ENCODE data around the gene ERN1.
"Not testable (repeated sequence)": the region's sequence is repeated elsewhere in the genome, so short reads cannot be mapped to it uniquely, and the experiment has no call there.

The ERN1 gene

DNA sequence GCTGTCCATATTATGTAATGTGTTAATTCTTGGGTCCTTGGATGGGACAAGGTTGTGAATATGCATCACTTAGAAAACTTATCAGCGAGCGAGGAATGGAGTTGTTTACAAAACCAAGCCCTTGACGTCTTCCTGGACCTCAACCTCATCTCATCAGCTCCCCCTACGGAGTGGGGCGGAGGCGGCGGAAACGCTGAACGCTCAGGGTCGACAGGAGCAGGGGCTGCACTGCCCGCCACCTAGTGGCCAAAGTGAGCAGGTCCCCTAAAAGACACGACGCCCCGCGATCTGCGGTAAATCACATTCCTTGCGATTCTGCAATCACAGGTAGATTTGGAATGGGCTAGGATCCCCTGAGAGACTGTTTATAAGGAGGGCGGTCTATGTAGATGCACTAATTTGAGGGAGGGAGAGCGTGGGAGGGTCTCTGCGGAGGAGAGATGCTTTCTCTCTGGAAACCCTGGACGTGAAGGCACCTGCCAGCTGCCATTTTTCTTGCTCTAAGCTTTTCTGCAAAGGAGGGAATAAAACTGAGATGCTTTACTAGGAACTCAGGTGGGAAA lies 104.1 kb downstream of the ERN1 start:
- peak; percentile 43 for DNase-seq (ENCODE audit: low read depth)

DNA sequence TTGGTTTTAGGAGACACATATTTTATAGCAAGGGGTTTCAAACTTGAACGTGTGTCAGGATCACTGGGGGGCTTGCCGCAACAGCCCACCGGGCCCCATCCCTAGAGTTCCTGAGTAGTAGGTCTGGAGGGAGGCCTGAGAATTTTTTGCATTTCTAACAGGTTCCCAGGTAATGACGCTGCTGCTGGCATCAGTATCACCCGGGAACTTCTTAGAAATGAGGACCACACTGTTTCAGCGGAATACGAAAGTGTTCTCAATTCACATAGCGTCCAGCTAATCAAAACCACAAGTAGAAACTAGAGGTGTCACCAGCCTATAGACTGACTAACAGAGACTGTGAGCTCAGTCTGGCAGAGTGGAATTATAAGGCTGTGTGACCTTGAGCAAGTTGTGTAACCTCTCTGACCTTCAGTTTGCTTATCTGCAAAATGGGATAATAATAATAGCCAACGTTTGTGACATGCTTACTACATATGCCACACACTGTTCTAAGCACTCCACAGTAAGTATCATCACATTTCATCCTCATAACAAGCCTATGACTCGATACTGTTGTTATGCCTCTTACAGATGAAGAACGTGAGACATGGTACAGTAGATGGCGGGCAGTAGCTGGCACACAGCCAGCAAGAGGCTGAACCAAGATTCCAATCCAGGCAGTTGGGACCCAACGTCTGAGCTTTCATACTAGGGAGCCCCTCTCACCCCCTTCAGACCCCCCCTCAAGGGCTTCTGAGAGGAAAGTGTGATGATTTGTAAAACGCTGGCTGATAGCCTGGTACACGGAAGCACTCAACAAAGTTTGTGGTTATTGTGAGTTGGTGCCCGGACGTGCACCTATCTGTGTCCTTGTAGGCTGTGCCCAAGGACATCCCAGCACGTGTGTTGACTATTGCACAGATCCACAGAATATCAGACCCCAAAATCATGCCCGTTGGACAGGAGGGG lies 104.9 kb downstream of the ERN1 start:
- DNase-seq (ENCODE audit: low read depth): no peak

DNA sequence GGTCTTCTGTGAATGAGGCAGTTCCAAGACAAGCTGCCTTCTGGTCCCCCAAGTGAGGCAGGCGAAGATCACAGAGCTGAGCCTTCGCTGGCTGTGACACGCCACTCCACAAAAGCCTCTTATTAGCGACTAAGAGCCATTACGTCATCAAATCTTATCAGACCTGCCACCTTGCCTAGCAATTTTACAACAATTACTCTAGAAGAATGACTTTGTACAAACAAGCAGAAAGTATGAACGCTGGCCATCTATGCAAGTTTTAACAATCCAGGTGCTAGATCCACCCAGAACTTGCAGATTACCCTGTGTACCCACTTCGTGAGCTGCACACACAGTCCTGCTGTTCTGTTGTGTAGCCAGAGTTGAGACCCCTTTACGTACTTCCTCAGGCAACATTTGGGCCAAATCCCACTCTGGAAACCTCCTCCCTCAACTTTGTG lies 105.7 kb downstream of the ERN1 start:
- DNase-seq (ENCODE audit: low read depth): no peak

DNA sequence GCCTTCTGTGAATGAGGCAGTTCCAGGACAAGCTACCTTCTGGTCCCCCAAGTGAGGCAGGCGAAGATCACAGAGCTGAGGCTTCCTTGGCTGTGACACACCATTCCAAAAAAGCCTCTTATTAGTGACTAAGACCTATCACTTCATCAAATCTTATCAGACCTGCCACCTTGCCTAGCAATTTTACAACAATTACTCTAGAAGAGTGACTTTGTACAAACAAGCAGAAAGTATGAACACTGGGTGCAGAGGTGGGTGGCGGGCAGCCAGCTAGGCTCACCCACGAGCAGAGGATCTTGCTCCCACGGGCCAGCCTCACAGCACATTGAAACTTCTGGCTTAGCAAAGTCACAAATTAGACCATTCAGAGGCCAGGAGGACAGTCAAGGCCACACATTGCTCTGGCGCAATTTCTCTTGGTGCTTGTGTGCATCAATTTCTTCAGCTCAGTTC lies 107.3 kb downstream of the ERN1 start:
- DNase-seq (ENCODE audit: low read depth): no peak

DNA sequence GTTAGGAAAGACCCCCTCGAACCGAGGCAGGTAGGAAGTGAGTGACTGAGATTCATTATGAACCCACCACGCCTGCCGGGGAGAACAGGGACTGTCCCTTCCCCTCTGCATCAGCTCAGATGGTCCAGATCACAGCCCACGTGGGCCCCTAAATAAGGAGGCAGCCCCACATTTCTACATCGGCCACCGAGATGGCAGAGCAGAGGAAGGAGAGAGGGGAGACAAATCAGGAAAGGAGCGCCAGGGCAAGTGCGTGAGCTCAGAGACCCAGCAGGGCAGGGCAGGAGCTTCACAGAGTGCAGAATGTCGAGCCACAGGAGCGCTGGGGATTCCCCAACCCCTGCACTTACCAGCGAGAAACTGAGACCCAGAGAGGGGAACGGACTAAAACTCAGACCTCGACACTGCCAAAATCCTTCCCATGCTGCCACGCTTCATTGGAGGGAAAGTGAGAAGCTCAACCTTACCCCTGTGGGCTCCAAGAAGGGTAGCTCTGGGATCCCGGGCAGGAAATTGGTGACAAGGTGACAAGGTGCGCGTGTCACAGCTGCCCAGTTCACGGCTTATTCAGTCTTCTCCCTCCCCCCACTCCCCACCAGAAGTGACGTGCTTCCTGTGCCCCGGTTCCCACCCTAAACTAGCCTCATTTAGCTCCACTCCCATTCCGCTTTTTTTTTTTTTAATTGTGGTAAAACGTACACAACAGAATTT lies 109.7 kb downstream of the ERN1 start, which contains the start of gene ICAM2:
TSS of gene ICAM2 (minus strand) at position 578 of the 711 bp plus-strand sequence. CDS start 13,942 bp downstream, outside the sequence.
- no peak for DNase-seq (ENCODE audit: low read depth)

DNA sequence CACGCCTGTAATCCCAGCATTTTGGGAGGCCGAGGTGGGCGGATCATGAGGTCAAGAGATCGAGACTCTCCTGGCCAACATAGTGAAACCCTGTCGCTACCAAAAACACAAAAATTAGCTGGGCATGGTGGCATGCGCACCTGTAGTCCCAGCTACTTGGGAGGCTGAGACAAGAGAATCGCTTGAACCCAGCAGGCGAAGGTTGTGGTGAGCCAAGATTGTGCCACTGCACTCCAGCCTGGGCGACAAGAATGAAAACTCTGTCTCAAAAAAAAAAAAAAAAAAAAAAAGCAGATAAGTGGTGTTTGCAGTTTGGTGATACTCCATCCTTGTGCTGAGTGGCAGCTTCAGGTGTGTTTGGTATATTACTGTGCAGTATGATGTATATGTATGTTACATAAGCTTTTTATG lies 110.4 kb downstream of the ERN1 start:
- not testable (repeated sequence) for DNase-seq (ENCODE audit: low read depth)

DNA sequence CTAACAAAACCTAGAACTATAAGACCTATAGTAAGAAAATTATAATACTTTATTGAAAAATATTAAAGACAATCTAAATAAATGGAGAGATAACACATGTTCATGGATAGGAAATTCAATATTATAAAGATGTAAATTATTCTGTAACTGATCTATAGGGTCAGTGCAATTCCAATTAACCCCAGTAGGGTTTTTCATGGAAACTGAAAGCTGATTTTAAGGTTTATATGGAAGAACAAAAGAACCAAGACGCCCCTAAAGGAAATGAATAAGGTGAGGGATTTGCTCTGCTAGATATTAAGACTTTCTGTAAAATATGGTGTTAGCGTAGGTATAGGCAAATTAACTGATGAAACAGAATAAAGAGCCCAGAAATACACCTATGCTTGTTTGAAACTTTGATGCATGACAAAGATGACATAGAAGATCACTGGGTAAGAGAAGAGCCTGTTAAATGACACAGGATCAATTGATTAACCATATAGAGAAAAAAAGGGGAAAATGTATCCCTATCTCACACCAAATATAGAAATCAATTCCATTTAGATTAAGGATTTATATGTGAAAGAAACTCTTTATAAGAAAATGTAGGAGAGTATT lies 112.5 kb downstream of the ERN1 start:
- no peak for DNase-seq (ENCODE audit: low read depth)

DNA sequence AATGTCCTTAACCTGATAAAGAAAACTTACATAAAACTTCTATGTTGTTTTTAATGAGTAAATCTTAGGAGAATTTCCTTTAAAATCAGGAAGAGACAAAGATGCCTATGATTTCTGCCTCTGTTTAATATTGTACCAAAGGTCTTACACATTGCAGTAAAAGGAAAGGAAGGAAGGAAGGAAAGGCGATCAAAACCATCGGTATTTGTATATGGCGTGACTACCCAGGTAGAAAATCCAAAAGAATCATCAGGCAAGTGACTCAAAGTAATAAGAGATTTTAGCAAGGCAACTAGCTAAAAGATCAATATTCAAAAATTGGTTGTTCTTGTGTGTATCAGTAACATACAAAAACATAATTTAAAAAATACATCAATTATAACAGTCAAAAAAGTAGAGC lies 113.0 kb downstream of the ERN1 start:
- DNase-seq (ENCODE audit: low read depth): no peak

DNA sequence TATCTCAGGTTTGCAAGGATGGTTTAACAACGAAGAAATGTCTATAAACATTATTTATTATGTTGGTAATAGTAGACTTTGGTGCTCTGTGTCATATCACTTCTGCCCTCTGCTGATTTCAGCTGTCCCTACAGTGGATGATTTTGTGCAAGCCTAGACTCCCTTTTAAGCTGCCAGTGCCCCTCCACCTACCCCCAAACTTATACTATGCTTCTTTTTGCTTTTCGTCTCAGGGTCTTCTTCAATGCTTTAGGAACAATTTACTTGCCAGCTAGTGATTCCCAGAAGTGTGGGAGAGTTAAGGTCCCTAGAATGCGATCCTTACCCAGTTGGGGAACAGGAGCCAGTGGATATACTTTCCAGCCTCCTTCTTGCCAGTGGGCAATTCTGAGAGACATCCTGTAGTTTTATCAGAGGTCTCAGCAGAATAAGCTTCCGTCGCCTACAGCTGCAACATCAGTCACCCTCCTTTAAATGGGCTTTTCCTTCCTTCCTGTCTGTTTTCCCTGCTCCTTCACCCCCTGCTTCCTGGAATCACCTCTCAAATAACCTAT lies 113.6 kb downstream of the ERN1 start:
- DNase-seq (ENCODE audit: low read depth): no peak

DNA sequence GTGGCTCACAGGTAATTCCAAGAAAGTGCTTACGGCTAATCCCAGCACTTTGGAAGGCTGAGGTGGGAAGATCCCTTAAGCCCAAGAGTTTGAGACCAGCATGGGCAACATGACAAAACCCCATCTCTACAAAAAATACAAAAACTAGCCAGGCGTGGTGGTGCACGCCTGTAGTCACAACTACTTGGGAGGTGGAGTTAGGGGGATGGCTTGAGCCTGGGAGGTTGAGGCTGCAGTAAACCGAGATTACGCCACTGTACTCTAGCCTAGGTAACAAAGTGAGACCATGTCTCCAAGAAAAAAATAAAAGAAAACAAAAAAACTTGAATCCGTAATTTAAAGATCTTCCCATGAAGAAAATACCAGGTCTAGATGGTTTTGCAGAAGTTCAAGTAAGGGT lies 114.5 kb downstream of the ERN1 start:
- no peak for DNase-seq (ENCODE audit: low read depth)

DNA sequence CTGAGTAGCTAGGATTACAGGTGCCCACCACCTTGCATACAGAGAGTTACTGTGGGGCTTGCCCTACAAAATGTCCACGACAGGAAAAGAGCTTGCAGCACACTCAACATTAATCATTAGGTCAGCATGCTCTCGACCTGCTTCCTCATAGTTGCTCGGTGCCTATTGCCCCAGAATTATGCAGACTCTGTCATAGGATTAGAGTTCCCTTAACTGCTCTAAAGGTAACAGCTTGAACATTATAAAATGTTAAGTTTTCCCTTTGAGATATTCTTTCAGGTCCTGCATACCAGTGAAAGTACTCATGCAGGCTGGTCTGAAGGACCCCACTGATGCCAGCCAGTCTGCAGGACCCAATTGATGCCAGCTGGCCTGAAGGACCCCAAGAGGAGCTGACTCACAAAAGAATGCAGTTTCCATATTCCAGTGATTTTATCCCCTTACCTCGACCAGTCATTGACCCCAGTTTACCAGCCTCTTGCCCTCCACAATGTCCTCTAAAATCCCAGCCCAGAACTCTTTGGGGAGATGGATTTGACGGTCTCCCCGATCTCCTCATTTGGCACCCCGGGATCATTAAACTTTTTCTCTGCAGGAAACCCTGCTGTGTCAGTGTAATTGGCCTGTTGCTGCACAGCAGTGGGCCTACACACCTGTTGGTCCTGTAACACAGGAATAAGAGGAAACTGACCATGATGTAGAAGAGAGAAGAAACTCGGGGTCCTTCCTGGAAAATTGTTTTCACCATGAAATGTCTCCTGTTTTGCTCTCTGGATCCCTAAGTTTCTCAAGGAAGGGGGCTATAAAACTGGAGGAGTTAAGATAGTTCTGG lies 120.2 kb downstream of the ERN1 start:
- DNase-seq (ENCODE audit: low read depth): no peak

DNA sequence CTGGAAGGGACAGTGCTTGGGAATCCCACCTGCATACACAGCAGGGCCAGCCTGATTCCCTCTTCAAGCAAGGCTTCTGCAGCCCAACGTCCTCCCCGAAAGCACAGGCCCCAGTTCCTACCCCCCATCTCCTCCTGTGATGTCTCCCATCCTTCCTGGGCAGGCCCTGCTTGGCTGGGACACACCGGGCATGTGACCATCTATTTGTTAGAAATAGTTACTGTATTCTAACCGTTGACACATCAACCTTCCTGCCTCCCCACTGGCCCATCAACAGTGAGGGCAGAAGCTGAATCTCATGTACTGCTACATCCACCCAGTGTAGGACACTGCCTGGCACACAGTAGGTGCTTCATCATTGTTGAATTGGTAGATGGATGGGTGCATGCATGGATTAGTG lies 121.1 kb downstream of the ERN1 start:
- DNase-seq (ENCODE audit: low read depth): no peak

DNA sequence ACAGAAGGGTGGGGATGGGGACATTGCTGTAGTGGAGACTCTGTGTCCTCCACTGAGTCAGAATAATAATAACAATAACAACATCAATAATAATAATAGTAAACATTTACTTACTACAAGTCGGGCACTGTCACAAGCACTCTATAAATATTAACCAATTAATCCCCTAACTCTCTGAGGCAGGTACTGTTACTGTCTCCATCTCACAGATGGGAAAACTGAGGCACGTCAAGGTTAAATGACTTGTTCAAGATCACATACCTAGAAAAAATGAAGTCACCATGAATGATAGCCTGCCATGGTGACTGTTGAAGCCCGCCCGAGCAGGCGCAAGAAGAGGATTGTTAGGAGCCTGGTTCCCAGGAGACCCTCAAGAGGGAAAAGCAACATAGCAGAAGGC lies 121.6 kb downstream of the ERN1 start:
- no peak for DNase-seq (ENCODE audit: low read depth)

DNA sequence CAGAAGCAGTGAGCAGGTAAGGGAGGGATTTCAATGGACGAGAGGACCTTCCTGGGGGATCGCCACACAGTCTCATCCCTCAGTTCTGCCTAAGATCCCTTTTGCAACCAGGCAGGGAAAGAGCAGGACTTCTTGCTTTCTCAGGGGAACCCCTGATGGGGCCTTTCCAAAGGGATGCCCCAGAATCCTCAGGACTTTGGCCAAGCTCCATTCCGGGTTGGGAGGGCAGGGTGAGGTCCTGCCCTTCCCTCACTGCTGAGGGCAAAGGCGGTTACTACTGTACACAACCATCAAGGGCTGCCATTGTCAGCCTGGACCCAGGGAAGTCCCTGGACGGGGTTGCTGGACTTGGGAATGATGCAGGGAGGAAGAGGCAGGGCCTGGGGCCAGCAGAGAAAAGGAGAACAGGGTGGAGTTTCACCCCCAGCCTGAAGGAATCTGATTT lies 122.1 kb downstream of the ERN1 start:
- DNase-seq (ENCODE audit: low read depth): no peak

DNA sequence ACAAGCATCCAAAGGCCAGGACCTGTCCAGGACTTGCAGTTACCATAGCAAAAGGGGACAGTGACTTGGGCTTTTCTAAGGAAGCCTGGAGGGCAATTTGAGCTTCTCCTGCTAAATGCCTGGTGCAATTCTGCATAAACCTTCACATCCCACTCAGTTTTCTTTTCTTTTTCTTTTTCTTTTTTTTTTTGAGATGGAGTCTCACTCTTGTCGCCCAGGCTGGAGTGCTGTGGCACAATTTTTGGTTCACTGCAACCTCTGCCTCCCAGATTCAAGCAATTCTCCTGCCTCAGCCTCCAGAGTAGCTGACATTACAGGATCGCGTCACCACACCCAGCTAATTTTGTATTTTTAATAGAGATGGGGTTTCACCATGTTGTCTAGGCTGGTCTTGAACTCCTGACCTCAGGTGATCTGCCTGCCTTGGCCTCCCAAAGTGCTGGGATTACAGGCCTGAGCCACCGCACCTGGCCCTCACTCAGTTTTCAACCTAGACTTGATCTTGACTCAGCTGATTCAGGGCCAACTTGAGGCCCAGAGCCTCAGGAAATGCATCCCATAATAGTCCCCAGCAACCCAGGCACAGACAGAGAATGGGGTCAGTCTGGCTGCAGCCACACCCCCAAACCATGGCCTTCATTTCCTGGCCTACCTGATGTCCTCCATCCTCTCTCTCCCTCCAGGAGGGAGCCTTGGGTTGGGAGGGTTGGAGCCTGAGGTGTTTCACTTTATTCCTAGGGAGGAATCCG lies 122.7 kb downstream of the ERN1 start:
- not testable (repeated sequence) for DNase-seq (ENCODE audit: low read depth)

DNA sequence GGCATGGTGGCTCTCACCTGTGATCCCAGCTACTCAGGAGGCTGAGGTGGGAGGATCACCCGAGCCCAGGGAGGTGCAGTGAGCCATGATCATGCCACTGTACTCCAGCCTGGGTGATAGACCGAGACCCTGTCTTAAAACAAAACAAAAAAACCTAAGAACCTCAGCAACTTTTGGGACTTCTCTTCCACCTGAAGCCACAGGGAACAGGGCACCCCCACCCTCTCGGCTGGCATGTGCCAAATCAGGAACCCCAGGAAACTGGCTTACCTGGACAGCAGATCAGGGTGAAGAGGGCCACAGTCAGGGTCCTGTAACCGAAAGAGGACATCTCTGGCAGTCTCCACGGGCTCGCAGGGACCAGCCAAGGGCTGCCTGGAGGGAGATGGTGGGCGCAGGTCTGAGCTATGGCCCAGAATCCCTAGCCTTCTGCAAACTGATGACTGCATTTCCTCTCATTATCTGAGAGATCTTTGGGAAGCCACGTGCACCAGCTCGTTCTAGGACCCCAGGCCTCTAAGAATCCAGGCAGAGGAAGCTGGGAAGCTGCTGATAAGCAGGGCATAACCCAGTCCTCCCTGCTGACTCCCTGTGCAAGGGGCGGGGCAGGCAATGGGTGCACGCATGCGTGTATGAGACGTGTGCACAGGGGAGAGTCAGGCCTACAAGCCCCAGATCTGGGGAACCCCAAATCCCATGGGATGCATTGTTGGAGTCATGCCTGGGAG lies 123.4 kb downstream of the ERN1 start:
- no peak for DNase-seq (ENCODE audit: low read depth)

DNA sequence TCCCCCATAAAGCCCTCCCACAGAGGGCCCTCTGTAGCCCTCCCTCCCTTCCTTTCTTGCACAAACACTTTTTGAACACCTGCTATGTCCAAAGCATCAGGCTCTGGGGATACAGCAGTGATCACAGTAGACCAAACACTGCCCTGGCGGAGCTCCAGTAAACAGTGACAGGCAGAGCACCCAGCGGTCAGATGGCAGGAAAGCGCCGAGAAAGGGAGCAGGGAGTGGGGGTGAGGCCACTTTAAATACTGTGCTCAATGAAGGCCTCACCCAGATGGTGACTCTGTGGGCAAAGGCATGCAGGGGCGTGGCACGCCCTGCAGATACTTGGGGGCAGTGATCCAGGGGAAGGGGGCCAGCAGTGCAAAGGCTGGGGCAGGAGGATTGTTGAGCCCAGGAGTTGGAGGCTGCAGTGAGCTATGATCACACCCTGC lies 124.2 kb downstream of the ERN1 start:
- no peak for DNase-seq (ENCODE audit: low read depth)

DNA sequence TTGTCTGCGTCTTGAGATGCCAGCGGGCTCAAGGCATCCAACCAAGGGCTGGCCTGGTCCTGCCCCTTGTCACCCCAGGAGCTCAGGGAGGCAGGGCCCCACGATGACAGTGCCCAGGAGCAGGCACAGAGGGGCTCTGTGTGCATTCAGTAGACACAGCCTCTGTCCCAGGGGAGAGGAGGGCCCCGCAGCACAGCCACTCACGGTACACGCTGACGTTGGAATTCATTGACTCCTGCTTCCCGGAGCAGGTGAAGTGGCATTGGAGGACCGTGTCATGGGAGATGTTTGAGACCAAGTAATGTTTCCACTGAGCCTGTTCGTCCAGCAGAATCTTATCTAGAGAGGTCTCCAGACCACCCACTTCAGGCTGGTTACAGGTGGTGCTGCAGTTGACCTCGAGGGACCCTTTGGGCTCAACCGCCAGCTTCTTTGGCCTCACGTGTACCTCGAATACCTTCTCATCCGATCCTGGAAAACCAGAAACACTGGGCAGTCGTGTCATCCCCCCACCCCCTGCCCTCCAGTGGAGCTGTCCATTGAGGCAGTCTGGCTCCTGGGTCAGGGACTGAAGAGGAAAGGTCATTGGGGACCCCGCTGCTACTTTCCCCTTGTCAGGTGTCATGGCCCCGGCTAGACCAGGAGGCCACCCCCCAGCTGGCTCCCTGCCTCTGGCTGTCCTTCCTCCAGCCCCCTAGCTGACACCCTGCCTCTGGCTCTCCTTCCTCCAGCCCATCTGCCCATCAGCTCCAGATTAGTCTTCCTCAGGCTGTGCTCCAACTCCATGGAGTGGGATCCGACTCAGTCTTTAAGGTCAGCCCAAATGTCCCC lies 124.8 kb downstream of the ERN1 start:
- no peak for DNase-seq (ENCODE audit: low read depth)
